GM21515 (cell line): ENCODE measurements around the gene AGPAT3.

Experiments
- ATAC-seq: cut with Tn5 transposase; IDR thresholded peaks from one replicate; pipeline ENCODE4 v1.9.1; 2021; ENCODE audit not compliant: unreplicated experiment

Gene AGPAT3

DNA sequence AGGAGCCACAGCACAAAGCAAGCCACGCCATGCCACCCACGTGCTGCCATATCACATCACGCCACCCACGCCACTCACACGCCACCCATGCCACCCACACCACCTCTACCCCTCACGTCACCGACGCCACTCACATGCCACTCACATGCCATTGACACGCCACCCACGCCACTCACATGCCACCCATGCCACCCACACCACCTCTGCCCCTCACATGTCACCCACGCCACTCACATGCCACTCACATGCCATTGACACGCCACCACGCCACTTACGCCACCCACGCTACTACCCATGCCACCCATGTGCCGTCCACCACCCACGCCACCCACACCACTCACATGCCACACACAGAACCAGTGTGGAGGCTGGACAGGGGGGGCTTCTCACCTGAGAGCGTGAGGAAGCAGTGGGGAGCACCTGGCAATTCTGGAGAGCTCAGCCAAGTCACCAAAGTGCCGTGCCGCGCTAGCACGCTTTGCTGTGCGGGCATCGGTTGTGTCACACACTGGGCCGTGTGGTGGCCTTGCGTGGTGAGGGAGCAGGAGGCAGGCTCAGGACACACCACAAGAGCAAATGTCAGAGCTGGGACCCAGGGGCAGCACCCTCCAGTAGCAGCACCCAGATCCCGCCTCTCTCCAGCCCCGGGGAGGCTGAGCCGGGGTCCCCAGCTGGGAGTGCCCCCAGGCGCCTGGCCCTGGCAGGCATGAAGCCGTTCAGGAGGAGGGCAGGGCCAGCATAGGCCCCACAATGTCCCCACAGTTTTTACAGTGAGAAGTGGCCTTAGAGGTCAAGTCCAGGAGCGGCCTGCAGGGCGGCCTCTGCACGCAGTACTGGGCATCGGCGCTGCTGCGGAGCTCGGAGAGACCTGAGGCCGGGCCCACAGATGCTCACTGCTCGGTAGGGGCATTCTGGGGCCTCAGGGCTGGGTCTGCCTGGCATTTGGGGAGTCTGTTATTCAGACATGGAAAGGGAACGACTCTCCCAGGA, 70.0 kb downstream of the AGPAT3 start:
- ATAC-seq: no peak

DNA sequence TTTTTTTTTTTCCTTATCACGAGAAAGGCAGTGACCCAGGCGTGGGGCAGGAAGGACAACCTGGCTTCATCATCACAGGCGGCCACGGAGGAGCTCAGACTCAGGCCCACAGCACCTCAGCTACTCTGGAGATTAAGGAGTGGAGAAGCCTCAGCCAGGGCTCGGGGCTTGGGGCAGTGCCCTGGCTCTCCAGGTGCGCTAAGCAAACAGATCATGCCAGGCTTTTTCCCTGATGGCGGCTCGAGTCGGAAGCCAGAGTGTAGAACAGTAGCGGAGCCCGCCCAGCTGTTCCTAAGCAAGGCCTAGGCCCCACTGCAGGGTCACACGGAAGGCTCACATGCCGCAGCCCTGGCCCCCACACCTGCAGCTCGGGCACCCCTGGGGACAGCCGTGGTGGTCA, 70.7 kb downstream of the AGPAT3 start:
- no peak for ATAC-seq

DNA sequence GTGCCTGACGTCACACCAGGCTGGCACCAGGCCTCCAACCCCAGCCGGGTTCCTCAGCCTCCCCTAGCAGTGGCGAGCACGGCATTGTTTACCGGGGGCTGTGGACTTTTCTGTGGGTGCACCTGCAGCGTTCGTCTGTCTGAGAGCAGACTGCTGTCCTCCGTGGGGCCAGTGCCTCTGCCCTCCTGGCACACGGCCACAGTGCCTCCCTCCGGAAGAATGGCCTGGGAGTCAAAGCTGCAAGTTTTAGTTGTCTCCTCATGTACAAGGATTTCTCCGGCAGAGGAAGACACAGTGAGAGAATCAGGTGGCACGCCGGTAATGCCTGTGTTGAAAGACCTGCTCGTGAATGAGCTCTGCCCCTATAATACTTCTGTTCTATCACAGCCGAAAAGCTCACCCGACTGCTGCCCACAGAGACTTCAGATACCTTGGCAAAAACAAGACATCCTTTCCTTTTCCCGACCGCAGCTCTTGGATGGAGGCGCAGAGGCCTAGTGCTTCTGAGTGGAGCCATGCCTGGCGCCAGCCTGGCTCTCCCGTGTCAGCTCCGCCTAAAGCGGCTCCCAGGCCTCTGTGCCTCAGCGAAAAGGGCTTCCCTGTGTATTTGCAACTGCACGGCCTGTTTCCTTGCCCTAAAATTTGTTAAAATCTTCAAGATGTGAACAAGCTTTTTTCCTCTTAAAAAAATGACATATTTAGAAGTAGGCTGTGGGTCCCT, 71.4 kb downstream of the AGPAT3 start:
- no peak for ATAC-seq

DNA sequence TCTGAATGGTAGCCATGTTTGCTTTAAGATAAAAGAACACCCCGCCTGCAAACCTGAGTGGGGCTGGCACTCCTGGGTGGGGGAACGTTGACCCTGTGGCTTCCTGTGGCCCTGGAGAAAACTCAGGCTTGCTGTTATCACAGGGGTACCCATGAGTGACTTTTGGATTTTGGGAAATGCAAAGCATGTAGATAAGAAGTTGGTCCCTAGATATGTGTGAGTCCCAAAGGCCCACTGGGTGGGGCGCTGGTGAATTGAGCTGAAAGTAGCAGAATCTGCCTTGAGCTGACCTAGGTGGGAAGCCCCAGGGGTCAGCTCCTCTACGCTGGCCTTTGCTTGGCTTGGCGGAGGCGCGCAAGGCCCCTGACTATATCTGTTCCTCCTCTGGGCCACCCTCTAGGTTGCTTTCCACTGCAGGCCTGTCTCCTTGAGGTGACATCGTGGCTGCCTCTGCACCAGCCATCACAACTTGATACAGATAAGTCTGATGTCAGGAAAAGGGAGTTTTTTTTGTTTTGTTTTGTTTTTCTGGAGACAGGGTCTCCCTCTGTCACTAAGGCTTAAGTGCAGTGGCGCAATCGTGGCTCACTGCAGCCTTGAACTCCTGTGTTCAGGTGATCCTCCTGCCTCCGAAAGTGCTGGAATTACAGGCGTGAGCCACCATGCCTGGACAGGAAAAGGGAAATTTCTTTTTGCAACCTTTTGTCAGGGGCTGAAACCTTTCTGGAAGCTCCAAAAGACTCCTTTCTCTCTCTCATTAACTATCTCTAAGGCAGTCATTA, 72.2 kb downstream of the AGPAT3 start:
- ATAC-seq: no peak

DNA sequence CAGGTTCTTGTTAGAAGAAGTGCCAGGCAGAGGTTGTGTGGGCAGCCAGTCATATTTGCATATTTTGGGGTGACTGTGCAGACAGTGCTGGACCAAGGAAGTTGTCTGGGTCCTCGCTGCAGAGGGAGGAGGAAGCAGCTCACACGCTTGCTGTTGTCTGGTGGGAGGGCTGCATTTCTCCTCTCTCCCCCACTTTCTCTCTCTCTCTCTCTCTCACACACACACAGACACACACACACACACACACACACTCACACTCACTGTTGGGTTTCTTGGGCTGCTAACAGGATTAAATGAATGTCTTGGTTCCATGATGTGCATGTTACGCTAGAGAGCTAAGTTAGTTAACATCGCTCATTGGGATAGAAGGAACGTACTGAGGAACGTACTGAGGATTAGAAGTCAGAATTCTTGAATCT, 72.9 kb downstream of the AGPAT3 start:
- no peak for ATAC-seq

DNA sequence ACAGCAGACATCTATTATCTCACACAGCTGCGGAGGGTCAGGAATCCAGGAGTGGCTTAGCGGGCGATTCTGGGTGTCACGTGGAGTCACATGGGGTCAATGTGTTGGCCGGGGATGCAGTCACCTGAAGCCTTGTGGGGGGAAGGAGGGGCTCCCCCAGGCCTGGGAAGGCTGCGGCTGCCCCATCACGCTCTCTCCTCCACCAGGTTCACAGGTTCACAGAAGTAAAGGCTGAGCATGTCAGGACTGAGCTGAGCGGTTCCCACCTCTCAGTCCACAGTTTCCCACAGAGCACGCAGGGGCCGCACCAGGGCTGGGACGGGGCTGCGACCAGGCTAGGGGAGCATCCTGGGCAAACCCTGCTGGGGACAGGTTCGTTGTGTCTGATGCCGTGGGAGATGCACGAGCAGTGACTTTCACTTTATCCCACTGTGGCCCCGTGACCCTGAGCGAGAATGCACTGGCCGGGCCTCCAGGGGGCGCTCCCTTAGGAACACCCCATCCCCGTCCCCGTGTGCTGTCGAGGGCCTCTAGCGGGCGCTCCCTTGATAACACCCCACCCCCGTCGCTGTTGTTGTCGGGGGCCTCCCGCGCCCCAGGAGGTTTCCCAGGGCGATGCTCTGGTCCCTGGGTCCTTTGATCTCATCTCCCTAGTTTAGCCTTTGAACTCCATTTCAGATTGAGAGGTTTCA, 73.9 kb downstream of the AGPAT3 start:
- ATAC-seq: peak; percentile 59

DNA sequence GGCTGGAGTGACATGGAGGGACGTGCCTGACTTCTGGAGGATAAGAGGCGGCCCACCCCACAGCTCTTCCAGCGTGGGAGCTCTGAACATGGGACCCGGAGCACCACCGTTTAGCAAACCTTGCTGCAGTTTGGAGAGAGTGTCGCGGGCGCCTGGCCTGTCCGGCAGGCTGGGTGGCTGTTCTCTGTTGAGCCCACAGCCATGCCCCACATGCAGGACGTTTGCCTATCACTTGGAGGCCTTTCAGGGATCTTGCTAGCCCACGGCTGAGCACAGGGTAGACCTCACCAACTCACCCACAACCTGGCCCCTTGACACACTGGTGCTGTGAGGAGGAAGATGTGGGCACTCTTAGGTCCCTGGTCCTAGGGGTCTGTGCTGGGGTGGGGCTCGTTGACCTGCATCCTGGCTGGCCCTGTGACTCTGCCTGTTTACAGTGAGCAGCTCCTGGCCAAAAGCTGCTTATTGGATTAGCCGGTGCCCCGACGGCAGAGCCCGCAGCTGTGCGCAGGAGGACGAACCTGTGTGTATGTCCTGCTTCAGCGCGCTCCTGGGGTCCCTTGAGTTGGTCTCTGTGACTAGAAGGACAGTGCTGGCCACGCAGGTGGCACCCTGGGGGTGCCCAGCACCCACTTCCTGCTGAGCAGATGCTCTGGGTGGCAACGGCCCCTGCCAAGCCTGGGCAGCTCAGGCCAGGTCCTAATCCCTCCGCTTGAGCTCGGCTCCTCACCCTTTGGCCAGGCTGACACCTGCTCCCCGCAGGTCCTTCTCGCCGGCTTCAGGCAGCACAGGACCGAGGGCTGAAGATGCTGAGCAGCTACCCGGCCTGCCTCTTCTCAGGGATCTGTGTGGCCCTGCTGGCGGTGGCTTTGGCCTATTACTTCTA, 74.7 kb downstream of the AGPAT3 start:
- no peak for ATAC-seq

DNA sequence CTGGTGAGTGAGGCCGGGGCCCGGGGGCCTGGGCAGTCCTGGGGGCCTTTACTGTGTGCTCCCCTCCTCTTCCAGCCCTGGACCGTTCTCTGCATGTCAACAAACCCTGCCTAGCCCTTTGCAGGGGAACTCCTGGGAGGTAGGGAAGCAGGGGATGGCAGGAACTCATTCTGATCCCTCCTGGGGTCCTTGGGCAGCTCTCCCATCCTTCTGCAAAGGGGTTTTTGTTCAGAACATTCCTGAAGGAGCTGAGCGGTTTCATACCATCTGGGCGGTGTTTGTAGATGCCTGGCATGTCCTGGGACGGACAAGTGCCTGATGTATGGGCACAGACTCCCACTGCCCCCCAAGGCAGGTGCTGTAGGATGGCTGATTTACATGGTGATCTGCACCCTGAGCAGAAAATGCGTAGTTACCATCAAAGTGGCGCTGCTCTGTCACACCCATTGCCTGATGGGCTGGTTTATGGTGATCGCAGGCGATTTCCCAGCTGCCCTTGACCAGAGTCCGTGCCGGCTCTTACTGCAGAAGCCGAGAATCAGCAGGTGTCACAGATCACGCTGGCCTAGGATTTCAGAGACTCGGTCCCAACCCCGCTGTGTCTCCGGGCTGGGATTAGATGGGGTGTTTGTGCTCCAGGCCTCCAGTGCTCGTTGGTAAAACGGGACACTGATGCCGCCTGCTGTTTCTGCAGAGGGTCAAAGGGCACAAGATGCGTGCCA, 75.5 kb downstream of the AGPAT3 start:
- no peak for ATAC-seq

DNA sequence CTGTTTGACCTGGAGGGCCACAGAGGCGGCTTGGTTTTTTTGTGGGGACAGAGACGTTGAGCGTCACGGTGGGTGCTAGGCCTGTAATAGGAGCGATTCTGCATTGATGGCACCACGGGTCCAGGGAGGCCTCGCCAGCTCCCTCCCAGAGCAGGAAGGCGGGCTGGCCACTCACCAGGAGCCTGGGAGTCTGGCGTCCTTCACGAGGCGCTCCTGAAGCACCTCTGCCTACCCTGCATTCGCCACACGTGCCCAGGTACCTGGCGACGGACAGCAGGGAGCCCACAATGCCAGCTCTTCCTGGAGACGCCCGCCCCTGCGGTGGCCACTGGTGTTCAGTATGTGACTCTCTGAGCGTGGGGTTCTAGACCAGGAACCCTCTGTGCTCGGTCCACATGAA, 77.2 kb downstream of the AGPAT3 start:
- no peak for ATAC-seq

DNA sequence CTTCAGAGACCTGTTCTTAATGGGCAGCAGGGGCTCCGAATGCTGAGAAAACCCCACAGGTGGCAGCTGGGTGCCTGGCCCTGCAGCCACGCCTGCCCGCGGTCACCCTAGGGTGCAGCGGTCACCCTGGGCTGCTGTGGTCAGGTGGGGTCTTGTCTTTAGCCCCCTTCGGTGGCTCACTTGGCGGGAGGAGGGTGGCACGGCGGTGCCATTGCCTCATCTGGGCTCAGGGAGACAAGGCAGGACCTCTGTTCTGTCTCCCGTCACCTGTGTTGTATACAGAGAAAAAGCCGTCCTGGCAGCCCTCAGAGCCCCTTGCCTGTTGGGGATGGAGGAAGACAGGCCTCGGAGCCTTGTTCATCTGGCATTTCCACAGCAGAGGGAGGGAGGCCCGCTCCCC, 77.6 kb downstream of the AGPAT3 start:
- ATAC-seq: no peak

DNA sequence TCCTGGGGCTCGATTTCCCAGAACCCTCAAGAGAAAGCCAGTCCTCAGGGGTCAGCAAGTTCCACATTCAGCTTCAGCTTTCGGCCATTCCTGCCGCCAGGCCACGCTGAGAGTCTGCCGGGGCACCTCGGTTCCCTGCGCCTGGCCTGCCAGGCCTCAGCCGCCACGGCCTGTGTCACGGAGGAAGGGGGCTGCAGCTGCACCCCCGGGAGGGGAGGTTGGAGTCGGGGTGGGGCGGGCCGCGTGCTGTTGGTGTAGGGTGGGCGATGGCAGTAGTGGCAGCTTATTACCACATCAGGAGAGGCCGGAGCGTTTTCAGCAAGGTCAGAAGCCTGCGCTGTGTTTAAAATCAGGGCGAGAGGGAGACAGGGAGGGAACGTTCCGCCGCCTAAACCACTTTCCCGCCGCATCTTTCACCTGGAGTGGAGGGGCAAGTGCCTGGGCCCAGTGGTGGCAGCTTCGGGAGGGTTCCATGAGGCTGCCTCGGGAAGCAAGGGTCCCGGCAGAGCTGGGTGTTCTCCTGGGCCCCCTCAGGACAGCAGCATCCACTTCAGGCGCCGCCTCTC, 78.6 kb downstream of the AGPAT3 start:
- no peak for ATAC-seq

DNA sequence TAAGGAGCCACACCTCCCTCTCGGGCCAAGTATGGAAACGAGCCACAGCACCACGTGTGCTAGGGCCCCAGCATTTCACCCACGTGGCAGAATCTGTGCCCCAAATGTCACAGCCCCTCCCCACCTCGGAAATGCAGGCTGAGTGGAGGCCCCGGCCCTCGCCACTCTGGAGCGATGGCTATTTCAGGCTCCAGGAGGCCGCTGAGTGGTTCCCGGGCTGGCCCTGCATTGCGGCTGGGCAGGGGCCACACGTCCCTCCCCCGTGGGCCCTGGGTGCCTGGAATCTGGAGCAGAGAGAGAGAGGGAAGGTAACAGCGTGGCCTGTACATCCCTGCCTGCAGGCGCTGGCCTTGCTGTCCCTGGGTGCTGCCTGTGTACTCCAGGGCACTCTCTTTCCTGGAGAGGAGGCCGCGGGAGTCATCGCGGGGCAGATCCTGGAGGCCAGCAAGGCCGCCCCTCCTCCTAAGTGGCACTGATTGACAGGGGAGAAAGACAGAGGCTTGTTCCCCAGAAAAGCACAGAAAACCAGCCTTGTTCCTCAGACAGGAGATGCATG, 79.1 kb downstream of the AGPAT3 start:
- ATAC-seq: no peak

DNA sequence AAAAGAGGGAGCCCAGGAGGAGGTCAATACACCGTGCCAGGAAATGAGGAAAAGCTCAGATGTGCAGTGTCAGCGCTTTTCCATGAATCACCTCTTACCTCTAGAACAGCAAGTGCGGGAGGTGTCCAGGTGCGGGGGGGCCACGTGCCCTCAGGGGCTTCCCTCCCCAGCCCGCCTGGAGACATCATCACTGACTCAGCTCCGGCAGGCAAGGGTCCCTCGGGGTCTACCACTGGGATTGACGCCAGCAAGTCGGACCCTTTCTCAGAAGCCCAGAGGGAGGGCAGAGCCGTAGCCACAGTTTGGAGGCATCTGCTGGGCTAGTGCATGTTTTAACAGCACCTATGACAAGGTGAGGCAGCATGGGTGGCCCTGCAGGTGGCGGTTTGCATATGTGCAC, 79.7 kb downstream of the AGPAT3 start:
- ATAC-seq: no peak

DNA sequence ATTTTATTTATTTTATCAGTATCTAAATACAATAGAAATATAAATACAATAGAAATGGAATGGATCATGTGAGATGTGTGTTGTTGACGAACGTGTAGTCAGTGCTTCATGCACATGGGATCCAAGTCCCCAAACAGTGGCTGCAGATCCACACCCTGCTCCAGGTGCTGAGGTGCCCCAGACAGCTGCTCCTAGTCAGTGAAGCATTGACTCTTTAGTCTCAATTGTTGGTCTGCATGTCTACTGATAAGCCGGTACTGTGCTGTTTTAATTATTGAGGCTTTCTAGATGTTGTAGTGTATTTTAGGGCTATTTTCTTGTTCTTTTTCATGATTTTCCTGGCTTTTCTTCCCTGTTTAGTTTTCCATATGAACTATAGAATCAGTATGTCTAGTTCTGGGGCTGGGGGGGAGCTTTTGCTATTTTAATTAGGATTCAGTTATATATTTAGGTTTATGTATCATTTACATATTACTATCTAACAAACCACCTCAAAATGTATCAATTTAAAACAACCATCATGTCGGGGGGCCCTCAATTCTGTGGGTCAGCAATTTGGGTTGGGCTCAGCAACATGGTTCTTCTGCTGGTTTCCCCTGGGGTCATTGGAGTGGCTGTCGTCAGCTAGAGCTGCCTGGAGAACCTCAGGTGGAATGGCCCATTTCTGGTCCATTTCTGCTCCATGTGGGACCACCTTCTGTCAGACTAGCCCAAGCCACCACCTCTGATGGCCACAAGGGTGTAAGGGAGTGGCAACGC, 83.9 kb downstream of the AGPAT3 start:
- no peak for ATAC-seq

DNA sequence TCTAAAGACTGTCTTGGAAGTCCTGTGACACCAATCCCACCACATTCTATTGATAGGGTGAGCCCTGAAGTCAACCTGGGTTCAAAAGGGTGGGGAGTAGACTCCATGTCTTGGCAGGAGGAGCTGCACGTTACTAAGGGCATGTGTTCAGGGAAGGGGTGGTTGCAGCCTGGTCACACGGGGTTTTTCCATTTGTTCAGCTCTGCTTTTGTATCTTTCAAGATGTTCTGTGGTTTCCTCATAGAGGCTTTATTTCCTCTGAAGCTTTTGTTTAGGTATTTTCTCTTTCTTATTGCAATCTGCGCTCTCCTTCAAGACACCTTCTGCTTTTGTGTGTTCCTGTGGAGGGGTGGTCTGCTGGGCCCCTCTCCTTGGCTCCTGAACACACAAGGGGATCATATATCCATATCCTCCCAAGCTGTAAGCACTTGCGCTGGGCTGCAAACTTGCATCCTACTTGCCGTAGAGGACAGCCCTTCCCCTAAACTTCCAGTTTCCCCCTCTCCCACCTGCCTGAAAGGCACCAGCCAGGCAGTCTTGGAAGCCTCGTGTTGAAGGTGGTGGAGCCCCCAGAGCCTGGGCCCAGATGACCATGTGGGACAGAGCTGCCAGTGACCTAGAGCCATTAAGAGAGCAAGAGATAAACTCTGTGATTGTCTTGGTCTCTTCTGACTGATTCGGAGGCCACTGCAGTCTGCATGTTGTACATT, 84.6 kb downstream of the AGPAT3 start:
- no peak for ATAC-seq

DNA sequence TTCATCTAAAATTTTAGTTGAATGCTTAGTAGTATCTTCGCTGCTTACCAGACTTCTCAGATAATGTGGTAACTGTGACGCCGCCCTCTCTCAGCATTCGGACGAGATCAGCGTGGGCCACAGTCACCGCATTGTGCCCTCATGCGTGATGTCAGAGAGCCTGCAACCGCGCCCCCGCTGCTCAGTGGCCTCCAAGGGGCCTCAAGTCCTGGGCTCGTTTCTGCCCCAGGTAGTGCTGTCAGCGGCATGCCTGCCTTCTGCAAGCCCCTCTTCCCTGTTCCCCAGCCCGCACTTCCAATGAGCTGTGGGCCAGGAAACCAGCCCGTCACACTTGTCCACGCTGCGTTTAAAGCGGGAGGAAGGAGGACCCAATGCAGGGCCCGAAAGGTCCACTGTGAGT, 85.5 kb downstream of the AGPAT3 start:
- ATAC-seq: no peak

DNA sequence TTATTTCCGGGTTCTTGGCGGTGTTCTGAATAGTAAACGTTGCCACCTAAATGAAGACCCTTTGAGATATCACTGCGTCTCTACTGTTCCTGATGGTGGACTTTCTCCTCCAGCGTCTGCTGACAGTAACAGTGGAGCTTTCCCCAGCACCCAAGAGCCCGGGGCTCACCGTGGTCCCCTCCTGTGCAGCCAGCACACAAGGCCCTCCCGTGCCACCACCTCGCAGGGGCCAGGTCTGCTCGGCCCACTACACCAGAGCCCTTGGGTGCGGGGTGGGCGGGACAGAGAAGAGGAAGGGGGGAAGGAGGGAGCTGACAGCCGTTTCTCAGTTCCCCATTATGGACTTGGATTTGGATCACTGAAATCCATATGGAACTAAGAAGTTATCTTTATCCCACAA, 85.9 kb downstream of the AGPAT3 start:
- no peak for ATAC-seq
